SK-N-SH treated with all-trans-retinoic acid at 6 μM for 48 hours (cell line): Measurements from ENCODE around the gene BTNL9.

ENCODE experiments used
- ATAC-seq: fragments of 200-7000 bp; cut with Tn5 transposase; 3 replicates; pipeline ENCODE4 v1.9.1; 2020; ENCODE audit warnings: mild to moderate bottlenecking, moderate library complexity
- ARNTL ChIP-seq: fragments of 450-650 bp; formaldehyde crosslinking; IDR thresholded peaks from 2 replicates; pipeline ENCODE4 v1.5.0; 2020; ENCODE audit warnings: low read depth, mild to moderate bottlenecking, moderate library complexity, borderline replicate concordance
- BACH2 ChIP-seq: fragments of 250-450 bp; sonication (Bioruptor Pico); IDR thresholded peaks from 2 replicates; pipeline ENCODE4 v1.9.0; 2021; ENCODE audit warnings: mild to moderate bottlenecking, borderline replicate concordance
- CSDC2 ChIP-seq: fragments of 250-450 bp; sonication (Bioruptor Pico); IDR thresholded peaks from 2 replicates; pipeline ENCODE4 v1.5.0; 2020; ENCODE audit warnings: mild to moderate bottlenecking, moderate library complexity
- CSRNP3 ChIP-seq: fragments of 250-450 bp; sonication (Bioruptor Pico); IDR thresholded peaks from 2 replicates; pipeline ENCODE4 v1.5.1; 2021; ENCODE audit warnings: mild to moderate bottlenecking, moderate library complexity
- ESRRG ChIP-seq: fragments of 250-450 bp; sonication (Bioruptor Pico); IDR thresholded peaks from 2 replicates; pipeline ENCODE4 v1.6.1; 2021; ENCODE audit warnings: mild to moderate bottlenecking
- GLIS3 ChIP-seq: fragments of 250-450 bp; sonication (Bioruptor Pico); IDR thresholded peaks from 2 replicates; pipeline ENCODE4 v1.5.0; 2020; ENCODE audit warnings: mild to moderate bottlenecking, moderate library complexity
- ISL1 ChIP-seq: fragments of 250-450 bp; sonication (Bioruptor Pico); IDR thresholded peaks from 2 replicates; pipeline ENCODE4 v2.1.2; 2022; ENCODE audit warnings: mild to moderate bottlenecking, moderate library complexity
- OSR1 ChIP-seq: fragments of 250-450 bp; sonication (Bioruptor Pico); IDR thresholded peaks from 2 replicates; pipeline ENCODE4 v1.8.0; 2022; ENCODE audit warnings: moderate library complexity, mild to moderate bottlenecking, inconsistent platforms
- POU6F1 ChIP-seq: fragments of 250-450 bp; sonication (Bioruptor Pico); IDR thresholded peaks from 2 replicates; pipeline ENCODE4 v1.8.0; 2021; ENCODE audit warnings: low read depth, mild to moderate bottlenecking, moderate library complexity, borderline replicate concordance
- PPARA ChIP-seq: fragments of 250-450 bp; sonication (Bioruptor Pico); IDR thresholded peaks from 2 replicates; pipeline ENCODE4 v1.5.0; 2020; ENCODE audit warnings: mild to moderate bottlenecking, borderline replicate concordance
- RARB ChIP-seq: fragments of 250-450 bp; sonication (Bioruptor Pico); IDR thresholded peaks from 2 replicates; pipeline ENCODE4 v1.8.0; 2021; ENCODE audit warnings: mild to moderate bottlenecking, moderate library complexity
- SNAI2 ChIP-seq: fragments of 250-450 bp; sonication (Bioruptor Pico); IDR thresholded peaks from 2 replicates; pipeline ENCODE4 v1.5.0; 2020; ENCODE audit warnings: mild to moderate bottlenecking, moderate library complexity
- TCF4 ChIP-seq: fragments of 250-450 bp; sonication (Bioruptor Pico); IDR thresholded peaks from 2 replicates; pipeline ENCODE4 v1.8.0; 2021; ENCODE audit warnings: mild to moderate bottlenecking, moderate library complexity, borderline replicate concordance
- TOX ChIP-seq: fragments of 250-450 bp; sonication (Bioruptor Pico); IDR thresholded peaks from 2 replicates; pipeline ENCODE4 v1.8.0; 2021; ENCODE audit warnings: mild to moderate bottlenecking, moderate library complexity, borderline replicate concordance
- TSHZ2 ChIP-seq: fragments of 250-450 bp; sonication (Bioruptor Pico); IDR thresholded peaks from 2 replicates; pipeline ENCODE4 v1.5.0; 2020; ENCODE audit warnings: mild to moderate bottlenecking, moderate library complexity
- ZC3H10 ChIP-seq: fragments of 250-450 bp; sonication (Bioruptor Pico); IDR thresholded peaks from 2 replicates; pipeline ENCODE4 v1.5.1; 2021; ENCODE audit warnings: mild to moderate bottlenecking, moderate library complexity
- ZFP3 ChIP-seq: fragments of 250-450 bp; sonication (Bioruptor Pico); IDR thresholded peaks from 2 replicates; pipeline ENCODE4 v1.5.0; 2020; ENCODE audit warnings: mild to moderate bottlenecking, moderate library complexity
- ZFP30 ChIP-seq: fragments of 450-650 bp; formaldehyde crosslinking; IDR thresholded peaks from 2 replicates; pipeline ENCODE4 v1.5.0; 2022; ENCODE audit warnings: mild to moderate bottlenecking, moderate library complexity
- ZNF8 ChIP-seq: fragments of 450-650 bp; formaldehyde crosslinking; IDR thresholded peaks from 2 replicates; pipeline ENCODE4 v1.5.0; 2020; ENCODE audit warnings: mild to moderate bottlenecking, moderate library complexity
- TF ChIP-seq, protein P1 (sequence below): fragments of 250-450 bp; sonication (Bioruptor Pico); IDR thresholded peaks from 2 replicates; pipeline ENCODE4 v1.8.0; 2020; ENCODE audit warnings: mild to moderate bottlenecking, moderate library complexity, borderline replicate concordance

BTNL9 gene

GRCh38 chr5:181076920-181077319 is 36.9 kb downstream of the BTNL9 start:
- no peak for ATAC-seq
- TF ChIP-seq RARB (CRISPR knock-in tag) (no peak), TCF4 (CRISPR knock-in tag) (no peak), BACH2 (CRISPR knock-in tag) (no peak), ZFP3 (CRISPR knock-in tag) (no peak)

- ATAC-seq = no peak
- TF ChIP-seq RARB (CRISPR knock-in tag) (no peak), BACH2 (CRISPR knock-in tag) (no peak), PPARA (no peak), CSRNP3 (CRISPR knock-in tag) (no peak), TCF4 (CRISPR knock-in tag) (no peak), POU6F1 (CRISPR knock-in tag) (no peak), ZFP3 (CRISPR knock-in tag) (no peak), ESRRG (CRISPR knock-in tag) (no peak), ISL1 (CRISPR knock-in tag) (no peak), TOX (no peak), ZC3H10 (CRISPR knock-in tag) (no peak), GLIS3 (no peak), ZFP30 (CRISPR knock-in tag) (no peak), OSR1 (CRISPR knock-in tag) (no peak), ARNTL (no peak), SNAI2 (CRISPR knock-in tag) (no peak), ZNF8 (CRISPR knock-in tag) (no peak)
- TF ChIP-seq, protein P1, sequence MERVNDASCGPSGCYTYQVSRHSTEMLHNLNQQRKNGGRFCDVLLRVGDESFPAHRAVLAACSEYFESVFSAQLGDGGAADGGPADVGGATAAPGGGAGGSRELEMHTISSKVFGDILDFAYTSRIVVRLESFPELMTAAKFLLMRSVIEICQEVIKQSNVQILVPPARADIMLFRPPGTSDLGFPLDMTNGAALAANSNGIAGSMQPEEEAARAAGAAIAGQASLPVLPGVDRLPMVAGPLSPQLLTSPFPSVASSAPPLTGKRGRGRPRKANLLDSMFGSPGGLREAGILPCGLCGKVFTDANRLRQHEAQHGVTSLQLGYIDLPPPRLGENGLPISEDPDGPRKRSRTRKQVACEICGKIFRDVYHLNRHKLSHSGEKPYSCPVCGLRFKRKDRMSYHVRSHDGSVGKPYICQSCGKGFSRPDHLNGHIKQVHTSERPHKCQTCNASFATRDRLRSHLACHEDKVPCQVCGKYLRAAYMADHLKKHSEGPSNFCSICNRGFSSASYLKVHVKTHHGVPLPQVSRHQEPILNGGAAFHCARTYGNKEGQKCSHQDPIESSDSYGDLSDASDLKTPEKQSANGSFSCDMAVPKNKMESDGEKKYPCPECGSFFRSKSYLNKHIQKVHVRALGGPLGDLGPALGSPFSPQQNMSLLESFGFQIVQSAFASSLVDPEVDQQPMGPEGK = no peak
Measured at GRCh38 chr5:181081989-181082388, 41.9 kb downstream of the BTNL9 start.

GRCh38 chr5:181084621-181085195 is 44.6 kb downstream of the BTNL9 start:
- TF ChIP-seq ZNF8 (CRISPR knock-in tag) = no peak
- no peak for TF ChIP-seq TOX
- TF ChIP-seq POU6F1 (CRISPR knock-in tag) = no peak
- no peak for TF ChIP-seq CSDC2
- no peak for TF ChIP-seq ZFP30 (CRISPR knock-in tag)
- TF ChIP-seq TSHZ2 (CRISPR knock-in tag) = no peak
- TF ChIP-seq, protein P1 = no peak
- no peak for TF ChIP-seq GLIS3
- no peak for TF ChIP-seq ZC3H10 (CRISPR knock-in tag)
- TF ChIP-seq PPARA = no peak
- TF ChIP-seq CSRNP3 (CRISPR knock-in tag) = no peak
- no peak for ATAC-seq
